HPDE6-E6E7 (cell line): ENCODE results near the gene GOLGA8H.
A peak's percentile ranks its signal among the peaks of the same experiment; 100 is the strongest.
"Not testable (repeated sequence)": the region's sequence is repeated elsewhere in the genome, so short reads cannot be mapped to it uniquely, and the experiment has no call there.

Experiments
- DNase-seq: peaks from one replicate; pipeline ENCODE4 v3.0.0; 2011; ENCODE audit warnings: missing footprints; ENCODE audit errors: extremely low spot score

GOLGA8H gene, protein sequence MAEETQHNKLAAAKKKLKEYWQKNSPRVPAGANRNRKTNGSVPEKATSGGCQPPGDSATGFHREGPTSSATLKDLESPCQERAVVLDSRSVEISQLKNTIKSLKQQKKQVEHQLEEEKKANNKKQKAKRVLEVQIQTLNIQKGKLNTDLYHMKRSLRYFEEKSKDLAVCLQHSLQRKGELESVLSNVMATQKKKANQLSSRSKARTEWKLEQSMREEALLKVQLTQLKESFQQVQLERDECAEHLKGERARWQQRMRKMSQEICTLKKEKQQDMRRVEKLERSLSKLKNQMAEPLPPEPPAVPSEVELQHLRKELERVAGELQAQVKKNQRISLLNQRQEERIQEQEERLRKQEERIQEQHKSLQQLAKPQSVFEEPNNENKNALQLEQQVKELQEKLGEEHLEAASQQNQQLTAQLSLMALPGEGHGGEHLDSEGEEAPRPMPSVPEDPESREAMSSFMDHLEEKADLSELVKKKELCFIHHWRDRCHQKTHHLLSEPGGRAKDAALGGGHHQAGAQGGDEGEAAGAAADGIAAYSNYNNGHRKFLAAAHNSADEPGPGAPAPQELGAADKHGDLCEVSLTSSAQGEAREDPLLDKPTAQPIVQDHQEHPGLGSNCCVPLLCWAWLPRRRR

DNA sequence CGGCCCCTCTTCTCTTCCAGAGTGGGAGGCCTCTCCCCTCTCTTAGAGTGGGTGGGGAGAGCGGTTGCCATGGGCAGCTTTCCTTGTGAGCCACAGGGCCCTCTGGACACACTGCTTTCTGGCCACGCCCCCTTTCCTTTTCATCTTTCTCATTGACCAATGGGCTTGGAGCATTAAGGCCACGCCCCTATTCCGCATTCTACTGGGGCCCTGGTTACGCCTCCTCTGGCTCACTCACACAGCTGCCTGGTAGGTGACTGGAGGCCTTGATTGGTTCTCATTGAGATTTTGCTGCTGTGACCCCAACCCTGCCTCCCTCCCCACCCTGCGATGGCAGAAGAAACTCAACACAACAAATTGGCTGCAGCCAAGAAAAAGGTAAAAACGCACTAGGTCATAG is at the start of gene GOLGA8H:
GOLGA8H (plus strand) TSS at position 233 of the 400 bp plus-strand sequence; CDS start at position 331, 98 bp downstream.
- DNase-seq, result not testable (repeated sequence)

DNA sequence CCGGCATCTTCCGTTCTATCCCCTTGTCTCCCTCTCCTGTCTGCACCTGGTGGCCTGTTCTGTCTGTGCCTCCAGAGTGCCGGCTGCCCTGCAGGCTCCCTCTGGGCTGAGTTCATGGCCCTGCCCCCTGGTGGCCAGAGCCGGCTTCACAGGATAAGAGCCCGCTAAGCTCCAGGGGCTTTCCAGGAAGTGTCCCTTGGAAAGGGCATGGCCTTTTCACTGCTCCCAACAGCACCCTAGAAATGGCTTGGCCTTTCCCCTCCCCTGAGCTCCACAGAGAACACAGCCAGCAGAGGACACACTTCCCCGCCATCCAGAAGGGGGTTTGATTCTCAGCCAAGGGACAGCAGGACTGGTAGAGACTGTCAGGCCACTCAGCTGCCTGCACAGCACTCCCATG is 36.9 kb upstream of the GOLGA8H start:
- not testable (repeated sequence) for DNase-seq

DNA sequence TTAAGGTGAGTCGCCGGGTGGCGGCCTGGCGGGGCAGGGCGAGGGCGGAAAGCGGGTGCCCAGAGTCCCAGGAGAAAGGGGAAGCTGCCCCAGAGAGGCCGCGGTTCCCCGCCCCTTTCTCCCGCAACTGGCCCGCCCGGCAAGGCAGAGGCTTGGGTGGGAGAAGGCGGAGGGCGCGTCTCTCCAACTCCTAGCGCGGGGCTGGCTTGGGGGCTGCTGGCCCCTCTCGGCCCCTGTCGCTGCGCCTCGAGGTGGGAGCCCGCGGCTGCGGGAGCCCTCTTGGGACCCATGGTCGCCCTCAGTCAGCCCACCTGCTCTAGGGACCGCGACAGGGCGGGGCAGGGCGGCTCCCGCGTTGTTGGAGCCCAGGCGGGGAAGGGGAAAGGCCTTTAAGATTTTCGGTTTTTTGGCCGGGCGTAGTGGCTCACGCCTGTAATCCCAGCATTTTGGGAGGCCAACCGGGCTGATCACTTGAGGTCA is 30.8 kb upstream of the GOLGA8H start:
- not testable (repeated sequence) for DNase-seq

DNA sequence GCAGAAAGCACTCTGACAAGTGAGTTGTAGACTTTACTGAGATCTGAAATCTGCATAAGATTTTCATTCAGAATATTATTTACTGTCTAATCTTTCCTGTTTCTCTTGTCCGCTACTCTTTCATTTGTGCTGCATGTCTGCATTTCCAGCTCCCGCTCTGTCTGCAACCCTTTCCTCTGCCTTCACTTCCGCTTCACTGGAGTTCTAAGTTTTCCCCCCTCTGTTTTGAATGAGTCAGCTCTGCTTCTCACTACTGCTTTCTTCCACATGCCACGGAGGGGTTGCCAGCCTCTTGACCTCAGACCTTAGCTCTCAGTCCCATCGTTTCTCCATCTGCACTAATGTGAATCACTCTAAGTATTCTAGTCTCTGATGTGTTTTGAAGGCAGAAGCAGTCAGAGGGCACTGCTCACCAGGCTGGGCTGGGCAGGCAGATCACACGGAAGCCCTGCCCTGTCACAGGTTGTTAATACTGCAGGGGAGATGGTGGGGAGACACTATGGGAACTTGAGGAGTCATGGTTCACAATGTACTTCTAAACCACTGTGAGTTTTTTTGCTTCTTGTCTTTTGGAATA is 24.3 kb upstream of the GOLGA8H start:
- not testable (repeated sequence) for DNase-seq

DNA sequence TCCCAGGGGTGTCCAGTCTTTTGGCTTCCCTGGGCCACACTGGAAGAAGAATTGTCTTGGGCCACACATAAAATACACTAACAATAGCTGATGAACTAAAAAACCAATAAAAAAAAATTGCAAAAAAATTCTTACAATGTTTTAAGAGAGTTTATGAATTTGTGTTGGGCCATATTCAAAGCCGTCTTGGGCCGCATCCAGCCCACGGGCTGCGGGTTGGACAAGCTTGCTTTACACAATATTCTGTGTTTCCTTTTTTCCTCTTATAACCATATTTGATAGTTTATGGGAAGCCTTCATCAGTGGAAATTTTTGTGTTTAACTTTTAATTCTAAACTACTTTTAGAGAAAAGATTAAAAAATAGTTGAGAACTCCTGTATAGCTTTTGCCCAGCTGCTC is 23.1 kb upstream of the GOLGA8H start:
- not testable (repeated sequence) for DNase-seq

DNA sequence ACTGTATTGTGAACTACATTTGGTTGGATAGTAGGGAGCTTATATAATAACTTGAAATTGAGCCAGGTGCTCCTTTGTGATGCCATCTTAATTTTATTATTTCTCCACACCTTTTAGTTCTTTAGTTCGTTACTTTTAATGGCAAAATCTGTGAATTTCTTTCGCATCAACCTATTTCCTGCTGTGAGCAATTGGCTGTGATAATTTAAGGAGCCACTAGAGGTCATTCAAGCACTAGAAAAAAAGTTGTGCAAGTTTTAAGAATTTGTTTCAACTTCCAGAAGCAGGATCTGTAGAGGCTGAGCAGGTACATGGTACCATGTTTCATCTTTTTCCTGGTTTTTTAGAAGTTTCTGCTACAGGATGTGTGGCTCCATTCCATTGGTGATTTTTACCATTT is 4.9 kb upstream of the GOLGA8H start:
- not testable (repeated sequence) for DNase-seq

DNA sequence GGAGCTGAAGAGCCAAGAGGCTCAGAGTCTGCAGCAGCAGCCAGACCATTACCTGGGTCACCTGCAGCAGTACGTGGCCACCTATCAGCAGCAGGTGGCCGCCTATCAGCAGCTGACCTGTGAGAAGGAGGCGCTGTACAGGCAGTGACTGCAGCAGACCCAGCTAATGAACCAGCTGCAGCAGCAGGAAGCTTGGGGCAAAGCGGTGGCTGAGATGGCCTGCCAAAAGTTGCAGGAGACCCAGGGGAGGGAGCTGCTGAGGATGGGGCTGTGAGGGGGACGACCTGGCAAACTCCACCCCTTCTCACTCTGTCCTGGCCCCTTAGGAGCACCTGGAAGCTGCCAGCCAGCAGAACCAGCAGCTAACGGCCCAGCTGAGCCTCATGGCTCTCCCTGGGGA is 8.4 kb downstream of the GOLGA8H start:
- not testable (repeated sequence) for DNase-seq

DNA sequence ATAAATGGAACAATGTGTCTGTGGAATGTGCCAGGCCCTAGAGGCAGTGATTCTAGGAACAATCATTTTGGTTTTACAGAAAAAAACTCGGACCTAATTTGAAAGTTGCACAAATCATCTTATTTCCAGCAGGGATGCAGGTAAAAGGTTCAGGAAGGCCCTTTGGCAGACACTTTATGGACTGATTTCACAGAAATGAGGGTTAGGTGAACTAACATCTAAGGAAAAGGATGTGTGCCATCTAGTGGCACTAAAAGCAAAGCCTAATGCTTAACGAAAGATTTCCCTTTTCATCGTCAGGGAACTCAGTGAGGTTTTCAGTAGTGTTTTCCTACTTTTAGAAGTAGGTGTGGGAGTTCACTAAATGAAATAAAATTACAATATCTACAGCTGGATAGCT is 17.5 kb downstream of the GOLGA8H start:
- DNase-seq, result not testable (repeated sequence)

DNA sequence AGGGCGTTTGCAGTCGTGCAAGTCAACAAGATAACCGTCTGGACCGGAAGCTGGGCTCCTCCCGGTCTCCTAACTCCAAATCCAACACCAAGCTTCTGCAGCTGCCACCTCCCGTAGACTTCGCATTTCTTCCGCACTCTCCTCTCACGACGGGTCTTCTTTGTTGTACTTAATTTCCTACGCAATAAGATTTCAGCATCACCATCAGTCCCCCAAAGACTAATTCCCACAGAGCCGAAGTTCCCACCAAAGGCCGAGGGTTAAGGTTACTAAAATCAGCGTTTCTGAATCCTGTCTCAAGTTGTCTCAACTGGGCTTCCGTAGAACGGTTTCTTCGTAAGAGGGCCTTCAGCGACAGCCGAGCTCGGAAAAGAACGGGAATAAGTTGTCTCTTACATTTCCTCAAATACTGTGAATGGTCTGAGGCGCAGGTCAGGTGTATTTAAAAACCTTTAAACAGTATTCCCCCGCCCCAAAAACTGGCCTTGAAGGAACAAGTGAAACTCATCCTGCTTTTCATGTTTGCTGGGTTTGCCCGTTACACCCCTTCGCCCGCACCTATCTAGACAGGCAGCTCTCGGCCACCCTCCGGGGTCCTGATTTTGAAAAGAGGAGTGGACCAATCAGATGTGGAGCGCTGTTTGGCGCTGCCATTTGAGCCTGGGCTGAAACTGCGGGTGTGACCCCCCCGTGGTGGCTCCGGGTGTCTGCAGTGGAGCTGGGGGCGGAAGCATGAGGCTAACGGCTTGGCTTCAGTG is 21.8 kb downstream of the GOLGA8H start, which contains the start of gene ARHGAP11B:
ARHGAP11B (plus strand) TSS at position 693 of the 758 bp plus-strand sequence.
- peak; percentile 64 for DNase-seq

DNA sequence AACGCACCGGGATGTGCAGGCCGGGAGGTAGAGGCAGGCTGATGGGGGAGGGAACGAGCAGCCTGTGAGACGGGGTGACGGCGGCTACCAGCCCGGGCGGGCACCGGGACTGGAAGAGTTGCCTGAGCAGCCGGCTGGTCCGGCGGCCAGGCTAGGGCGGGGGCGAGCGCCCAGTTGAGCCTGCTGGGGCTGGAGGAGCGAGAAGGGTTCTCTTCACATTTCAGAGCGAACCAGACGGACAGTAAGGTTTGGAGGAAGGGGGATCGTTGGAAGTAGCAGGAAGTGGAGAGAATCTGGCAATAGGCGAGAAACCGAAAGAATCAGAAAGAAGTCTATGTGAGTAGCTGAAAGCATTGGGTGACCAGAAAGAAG is 22.4 kb downstream of the GOLGA8H start:
- not testable (repeated sequence) for DNase-seq

DNA sequence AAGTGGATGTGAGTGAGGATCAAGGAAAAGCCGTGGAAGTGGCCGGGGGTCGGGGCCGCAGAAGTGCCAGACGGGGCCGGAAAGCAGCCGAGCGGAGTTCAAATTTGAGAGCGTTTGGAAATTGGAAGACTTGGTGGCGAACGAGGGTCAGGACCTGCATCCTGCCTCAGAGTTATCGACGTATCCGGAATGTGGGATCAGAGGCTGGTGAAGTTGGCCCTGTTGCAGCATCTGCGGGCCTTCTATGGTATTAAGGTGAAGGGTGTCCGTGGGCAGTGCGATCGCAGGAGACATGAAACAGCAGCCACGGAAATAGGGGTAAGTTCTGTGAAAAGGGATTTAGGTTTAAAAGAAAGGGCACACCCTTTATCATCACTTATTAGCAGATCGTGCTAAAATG is 22.8 kb downstream of the GOLGA8H start:
- DNase-seq, result not testable (repeated sequence)

DNA sequence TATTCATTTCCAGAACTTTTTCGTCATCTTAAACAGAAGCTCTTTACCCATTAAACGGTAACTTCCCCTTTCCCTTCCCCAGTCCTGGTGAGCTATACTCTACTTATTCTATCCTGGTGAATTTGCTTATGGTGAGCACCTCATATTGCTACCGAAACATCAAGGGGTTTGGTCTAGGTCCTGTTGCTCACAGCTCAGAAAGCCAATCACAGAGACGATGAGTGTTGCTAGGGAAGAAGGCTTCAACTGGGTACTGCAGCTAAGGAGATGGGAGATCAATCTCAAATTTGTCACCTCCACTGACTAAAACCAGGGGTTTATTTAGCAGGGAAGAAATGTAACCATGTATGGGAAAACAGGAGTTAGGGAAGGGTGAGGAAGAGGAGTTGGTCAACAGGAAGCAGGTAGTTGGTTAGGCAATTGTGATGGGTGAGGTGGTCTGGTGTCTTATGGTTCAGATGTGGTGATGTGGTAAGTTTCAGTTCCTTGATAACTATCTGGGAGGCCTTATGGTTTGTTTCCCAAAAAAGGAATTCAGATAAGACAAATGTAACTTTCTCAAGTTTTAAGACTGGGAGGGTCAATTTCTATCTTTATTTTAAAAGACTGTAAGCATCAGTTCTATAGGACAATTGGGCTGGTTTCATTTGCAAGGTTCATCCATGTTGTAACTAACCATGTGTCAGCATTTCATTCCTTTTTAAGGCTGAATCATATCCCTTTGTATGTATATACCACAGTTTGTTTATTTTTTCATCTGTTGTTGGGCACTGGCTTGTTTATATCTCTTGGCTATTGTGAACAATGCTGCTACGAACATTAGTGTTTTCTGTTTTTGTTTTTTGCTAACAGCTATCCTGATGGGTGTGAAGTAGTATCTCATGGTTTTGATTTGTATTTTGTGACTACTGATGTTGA is 46.4 kb downstream of the GOLGA8H start:
- no peak for DNase-seq

DNA sequence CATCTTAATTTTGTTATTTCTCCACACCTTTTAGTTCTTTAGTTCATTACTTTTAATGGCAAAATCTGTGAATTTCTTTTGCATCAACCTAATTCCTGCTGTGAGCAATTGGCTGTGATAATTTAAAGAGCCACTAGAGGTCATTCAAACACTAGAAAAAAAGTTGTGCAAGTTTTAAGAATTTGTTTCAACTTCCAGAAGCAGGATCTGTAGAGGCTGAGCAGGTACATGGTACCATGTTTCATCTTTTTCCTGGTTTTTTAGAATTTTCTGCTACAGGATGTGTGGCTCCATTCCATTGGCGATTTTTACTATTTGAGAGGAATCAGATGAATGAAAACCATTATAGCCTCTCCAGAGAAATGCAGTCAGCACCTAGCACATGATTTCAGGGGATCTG is 57.3 kb downstream of the GOLGA8H start:
- not testable (repeated sequence) for DNase-seq
